K562 (cell line): ENCODE results near the gene HMGA1. TPM values are rescaled to one million over a fixed set of nuclear protein-coding genes. Genes with fewer than 3 reads are reported as not detected.

Source experiments
- FOXK1 ChIP-seq: sonication (generic); formaldehyde crosslinking; IDR thresholded peaks from 2 replicates; pipeline ENCODE4 v1.8.0; 2022; ENCODE audit warnings: missing genetic modification reagents, mild to moderate bottlenecking, borderline replicate concordance
- HDGF ChIP-seq: fragments of 450-650 bp; IDR thresholded peaks from 2 replicates; pipeline ENCODE4 v1.6.1; 2016
- HEY1 ChIP-seq: fragments of 250-450 bp; sonication (Bioruptor Pico); IDR thresholded peaks from 2 replicates; pipeline ENCODE4 v1.5.0; 2020; ENCODE audit warnings: mild to moderate bottlenecking, moderate library complexity, borderline replicate concordance
- HMGXB4 ChIP-seq: sonication (generic); formaldehyde crosslinking; IDR thresholded peaks from 2 replicates; pipeline ENCODE4 v1.8.1; 2023; ENCODE audit warnings: mild to moderate bottlenecking, missing genetic modification reagents
- JUND ChIP-seq, 2 experiments: IDR thresholded peaks; 2 replicates in 1 of 2; 3 replicates in 1 of 2; pipeline ENCODE4 v1.6.1; 2011; ENCODE audit warnings: borderline replicate concordance in 2 of 2, low read depth in 2 of 2, low read length in 2 of 2, improper control_type of control experiment in 1 of 2, missing biosample characterization in 1 of 2, missing genetic modification characterization in 1 of 2, missing genetic modification reagents in 1 of 2
- MNT ChIP-seq, 2 experiments: fragments of 450-650 bp; conservative IDR thresholded peaks; 2 replicates each; pipeline ENCODE4 v1.6.1; 2017; ENCODE audit warnings: mild to moderate bottlenecking in 2 of 2, moderate library complexity in 2 of 2
- MTA1 ChIP-seq: fragments of 450-650 bp; IDR thresholded peaks from 2 replicates; pipeline ENCODE4 v1.6.1; 2017; ENCODE audit warnings: borderline replicate concordance
- SP2 ChIP-seq: IDR thresholded peaks from 2 replicates; pipeline ENCODE4 v1.6.1; 2011; ENCODE audit warnings: mild to moderate bottlenecking, low read depth, low read length, moderate library complexity; ENCODE audit not compliant: poor library complexity, severe bottlenecking; ENCODE audit errors: extremely low read depth
- TBL1XR1 ChIP-seq, 2 experiments: IDR thresholded peaks; 2 replicates each; pipeline ENCODE4 v1.6.1; 2012; ENCODE audit warnings: improper control_type of control experiment in 2 of 2, low read length in 2 of 2, mild to moderate bottlenecking in 1 of 2
- TCF3 ChIP-seq: sonication (generic); formaldehyde crosslinking; IDR thresholded peaks from 2 replicates; pipeline ENCODE4 v1.4.0; 2020; ENCODE audit warnings: mild to moderate bottlenecking, missing genetic modification reagents
- TEAD4 ChIP-seq, 2 experiments: sonication (generic) in 1 of 2; formaldehyde crosslinking in 1 of 2; IDR thresholded peaks; 2 replicates each; pipeline versions ENCODE4 v1.6.1 to v1.8.0; 2012 to 2022; ENCODE audit warnings: borderline replicate concordance in 1 of 2, inconsistent platforms in 1 of 2, low read length in 1 of 2, mild to moderate bottlenecking in 1 of 2, missing genetic modification reagents in 1 of 2
- YBX1 ChIP-seq: fragments of 450-650 bp; IDR thresholded peaks from 2 replicates; pipeline ENCODE4 v1.7.1; 2016; ENCODE audit warnings: mild to moderate bottlenecking
- ZNF134 ChIP-seq: fragments of 250-450 bp; sonication (Bioruptor Pico); conservative IDR thresholded peaks from 2 replicates; pipeline ENCODE4 v1.4.0; 2020
- ZNF217 ChIP-seq: sonication (generic); formaldehyde crosslinking; IDR thresholded peaks from 2 replicates; pipeline ENCODE4 v1.8.0; 2022; ENCODE audit warnings: mild to moderate bottlenecking, missing genetic modification reagents
- ZNF239 ChIP-seq: fragments of 250-450 bp; sonication (Bioruptor Pico); IDR thresholded peaks from 2 replicates; pipeline ENCODE4 v1.4.0; 2020; ENCODE audit warnings: mild to moderate bottlenecking
- polyA plus RNA-seq, 8 experiments: library from polyadenylated mRNA; depleted of rRNA in 4 of 8; stranded (reverse) in 5 of 8; unstranded in 3 of 8; fragments of >200 nt; fragmentation: Nextera tagmentation in 2 of 8; fragmentation: Illumina TruSeq in 1 of 8; extraction: Ambion mirVana in 2 of 8; extraction: Trizol in 1 of 8; gene quantifications; 2 replicates each; pipeline versions ENCODE4 v1.2.1 to v1.2.3, GENCODE V29; 2011 to 2014; ENCODE audit warnings: inconsistent platforms in 1 of 8, missing spikeins in 1 of 8
- total RNA-seq, 7 experiments: library from RNA; depleted of rRNA in 6 of 7; stranded (reverse); fragments of >200 nt in 6 of 7; fragmentation: Illumina TruSeq in 2 of 7; extraction: Trizol in 2 of 7; gene quantifications; 2 replicates each; pipeline versions ENCODE4 v1.2.1 to v1.2.3, GENCODE V29; 2011 to 2021; ENCODE audit warnings: low replicate concordance in 1 of 7
- TF ChIP-seq, protein P1 (sequence below), 3 experiments: fragments of 200-800 bp in 1 of 3; fragments of 250-450 bp in 1 of 3; fragments of 450-650 bp in 1 of 3; sonication (Bioruptor Pico) in 1 of 3; sonication (Bioruptor generic) in 1 of 3; formaldehyde crosslinking in 1 of 3; IDR thresholded peaks; 2 replicates each; pipeline versions ENCODE4 v1.6.1 to v1.8.0; 2016 to 2022; ENCODE audit warnings: mild to moderate bottlenecking in 2 of 3, missing genetic modification characterization in 2 of 3, missing compliant biosample characterization in 1 of 3, moderate library complexity in 1 of 3

HMGA1 gene
- total and polyA plus RNA-seq, 9 of the 15 experiments (the other 6 are each of a cell fraction or from before 2014, with no cell fraction given) = 27.8 to 1,947 (median 594) TPM

DNA sequence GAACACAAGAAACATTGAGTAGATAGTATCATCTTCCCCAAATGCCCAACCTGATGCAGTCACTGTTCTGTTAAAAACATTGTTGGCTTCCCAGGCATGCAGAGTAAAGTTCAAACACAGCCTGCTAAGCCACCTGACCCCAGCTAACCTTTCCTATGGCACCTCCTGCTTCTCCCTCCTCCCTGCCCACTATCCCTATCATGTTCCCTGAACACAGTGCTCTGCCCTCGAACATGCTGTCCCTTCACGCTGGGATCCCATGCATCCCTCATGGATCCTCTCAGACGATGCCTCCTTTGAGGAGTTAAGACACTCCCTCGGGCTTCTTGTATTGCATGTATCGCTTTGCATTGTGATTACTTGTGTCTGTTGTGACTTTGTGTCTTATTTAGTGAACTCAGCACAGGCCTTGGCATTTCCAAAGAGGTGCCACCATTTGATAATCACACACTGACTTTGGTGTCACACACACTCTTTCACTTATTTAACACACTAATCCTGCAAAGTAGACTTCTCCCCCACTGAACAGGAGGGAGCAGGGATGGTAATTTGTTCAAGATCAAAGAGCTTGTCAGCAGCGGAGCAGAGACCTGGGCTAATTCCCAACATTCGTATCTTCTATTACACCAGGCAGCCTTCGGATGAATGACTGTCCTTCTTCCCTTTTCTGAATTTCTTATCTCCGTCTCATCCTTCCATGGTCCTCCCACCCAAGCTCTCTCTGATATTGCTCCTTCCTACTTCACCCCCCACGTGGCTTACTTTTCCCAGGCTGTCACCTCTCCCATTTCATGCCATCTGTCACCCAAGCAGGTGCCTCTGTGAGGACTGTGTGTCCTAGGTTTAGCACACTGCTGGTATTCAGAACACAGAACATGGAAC lies 40.4 kb downstream of the HMGA1 start (continued):
- TF ChIP-seq TBL1XR1 (IDR thresholded peaks at IDR 0.05; ENCODE audit: low read length in 2 of 2) = peak; percentile 42 to 72; a peak in 2 of 4 replicates
- no peak for TF ChIP-seq ZNF217
- TF ChIP-seq ZNF239 (CRISPR knock-in tag) = no peak
- peak; percentile 94 for TF ChIP-seq HDGF
- TF ChIP-seq HMGXB4 (CRISPR knock-in tag) = no peak
- TF ChIP-seq ZNF134 = no peak
- no peak for TF ChIP-seq HEY1 (CRISPR knock-in tag)
- TF ChIP-seq SP2 = no peak
- peak; percentile 87; the same call in 1 of the 2 replicates for TF ChIP-seq FOXK1
- peak; percentile 85 for TF ChIP-seq TCF3 (CRISPR knock-in tag)
- peak; percentile 40; the same call in 1 of the 2 replicates for TF ChIP-seq MTA1
- TF ChIP-seq MNT (conservative IDR thresholded peaks at IDR 0.05) = peak; percentile 83 to 86
- TF ChIP-seq TEAD4 (IDR thresholded peaks at IDR 0.05; ENCODE audit: low read length) = peak; percentile 80
- no peak for TF ChIP-seq TEAD4 (CRISPR knock-in tag; IDR thresholded peaks at IDR 0.05; ENCODE audit: borderline replicate concordance)
- TF ChIP-seq YBX1 = no peak
- TF ChIP-seq JUND (IDR thresholded peaks at IDR 0.05; ENCODE audit: borderline replicate concordance, low read depth, low read length) = peak; percentile 52; the same call in 1 of the 2 replicates
- TF ChIP-seq JUND (tag; IDR thresholded peaks at IDR 0.05; ENCODE audit: borderline replicate concordance, low read depth, low read length) = no peak; the same call in 2 of the 3 replicates
- TF ChIP-seq, protein P1, sequence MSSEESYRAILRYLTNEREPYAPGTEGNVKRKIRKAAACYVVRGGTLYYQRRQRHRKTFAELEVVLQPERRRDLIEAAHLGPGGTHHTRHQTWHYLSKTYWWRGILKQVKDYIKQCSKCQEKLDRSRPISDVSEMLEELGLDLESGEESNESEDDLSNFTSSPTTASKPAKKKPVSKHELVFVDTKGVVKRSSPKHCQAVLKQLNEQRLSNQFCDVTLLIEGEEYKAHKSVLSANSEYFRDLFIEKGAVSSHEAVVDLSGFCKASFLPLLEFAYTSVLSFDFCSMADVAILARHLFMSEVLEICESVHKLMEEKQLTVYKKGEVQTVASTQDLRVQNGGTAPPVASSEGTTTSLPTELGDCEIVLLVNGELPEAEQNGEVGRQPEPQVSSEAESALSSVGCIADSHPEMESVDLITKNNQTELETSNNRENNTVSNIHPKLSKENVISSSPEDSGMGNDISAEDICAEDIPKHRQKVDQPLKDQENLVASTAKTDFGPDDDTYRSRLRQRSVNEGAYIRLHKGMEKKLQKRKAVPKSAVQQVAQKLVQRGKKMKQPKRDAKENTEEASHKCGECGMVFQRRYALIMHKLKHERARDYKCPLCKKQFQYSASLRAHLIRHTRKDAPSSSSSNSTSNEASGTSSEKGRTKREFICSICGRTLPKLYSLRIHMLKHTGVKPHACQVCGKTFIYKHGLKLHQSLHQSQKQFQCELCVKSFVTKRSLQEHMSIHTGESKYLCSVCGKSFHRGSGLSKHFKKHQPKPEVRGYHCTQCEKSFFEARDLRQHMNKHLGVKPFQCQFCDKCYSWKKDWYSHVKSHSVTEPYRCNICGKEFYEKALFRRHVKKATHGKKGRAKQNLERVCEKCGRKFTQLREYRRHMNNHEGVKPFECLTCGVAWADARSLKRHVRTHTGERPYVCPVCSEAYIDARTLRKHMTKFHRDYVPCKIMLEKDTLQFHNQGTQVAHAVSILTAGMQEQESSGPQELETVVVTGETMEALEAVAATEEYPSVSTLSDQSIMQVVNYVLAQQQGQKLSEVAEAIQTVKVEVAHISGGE (CRISPR knock-in tag; IDR thresholded peaks at IDR 0.05) = peak in 1 of 3 experiments; percentile 59; a peak in 2 of 6 replicates
